PC-9 (cell line): Measurements from ENCODE around the gene SCLY. TPM values are rescaled to one million over a fixed set of nuclear protein-coding genes. Genes with fewer than 3 reads are reported as not detected.
"Not testable (repeated sequence)": the region's sequence is repeated elsewhere in the genome, so short reads cannot be mapped to it uniquely, and the experiment has no call there.

Experiments
- BruUV-seq: library from RNA; stranded (reverse); fragments of 400-500 nt; replicated peaks from 2 replicates; lab custom pipeline; 2021; lab: Mats Ljungman, UMichigan
- CTCF ChIA-PET: fragments of 300-600 bp; sonication (Branson Sonifier 250); formaldehyde crosslinking; loops from one replicate; lab custom pipeline; 2022; ENCODE audit warnings: antibody characterized with exemption; lab: Charles Lee
- POLR2A ChIA-PET: fragments of 300-600 bp; sonication (Branson Sonifier 250); formaldehyde crosslinking; loops from one replicate; lab custom pipeline; 2022; ENCODE audit warnings: antibody characterized with exemption; ENCODE audit not compliant: unreplicated experiment; lab: Charles Lee
- DNase-seq, 2 experiments: peaks; one replicate each; pipeline versions ENCODE4 v3.0.0 to v3.0.0-alpha.2; 2015 to 2022; ENCODE audit warnings: mixed read lengths in 1 of 2
- H2AFZ ChIP-seq: fragments of 200-600 bp; sonication (generic); 2 replicates; pipeline ENCODE4 v1.8.1; 2017; ENCODE audit warnings: antibody characterized with exemption
- H3F3A ChIP-seq: fragments of 200-600 bp; sonication (generic); 2 replicates; pipeline ENCODE4 v1.8.1; 2017; ENCODE audit warnings: antibody characterized with exemption, mild to moderate bottlenecking, low read depth; ENCODE audit not compliant: insufficient read depth
- H3K27ac ChIP-seq: fragments of 200-600 bp; sonication (generic); 2 replicates; pipeline ENCODE4 v1.6.1; 2016; ENCODE audit warnings: mixed run types
- H3K27me3 ChIP-seq: fragments of 200-600 bp; sonication (generic); 2 replicates; pipeline ENCODE4 v1.6.1; 2016; ENCODE audit warnings: low read depth, mixed run types; ENCODE audit not compliant: insufficient read depth
- H3K36me3 ChIP-seq: fragments of 200-600 bp; sonication (generic); 2 replicates; pipeline ENCODE4 v1.6.1; 2016; ENCODE audit warnings: low read depth, mixed run types
- H3K4me1 ChIP-seq: fragments of 200-600 bp; sonication (generic); replicated peaks from 2 replicates; pipeline ENCODE4 v1.6.1; 2016; ENCODE audit warnings: mixed run types; ENCODE audit not compliant: insufficient read depth
- H3K4me2 ChIP-seq: fragments of 200-600 bp; sonication (generic); 2 replicates; pipeline ENCODE4 v1.6.1; 2017; ENCODE audit warnings: mixed run types
- H3K4me3 ChIP-seq: fragments of 200-600 bp; sonication (generic); 2 replicates; pipeline ENCODE4 v1.6.1; 2016; ENCODE audit warnings: mixed run types
- H3K79me2 ChIP-seq: fragments of 200-600 bp; sonication (generic); 2 replicates; pipeline ENCODE4 v1.6.1; 2017; ENCODE audit warnings: low read depth, mixed run types
- H3K9me2 ChIP-seq: fragments of 200-600 bp; sonication (generic); 2 replicates; pipeline ENCODE4 v1.8.1; 2017; ENCODE audit warnings: mild to moderate bottlenecking; ENCODE audit not compliant: insufficient read depth
- H3K9me3 ChIP-seq: fragments of 200-600 bp; sonication (generic); 2 replicates; pipeline ENCODE4 v1.8.1; 2016; ENCODE audit warnings: low read depth; ENCODE audit not compliant: insufficient read depth
- H4K20me1 ChIP-seq: fragments of 200-600 bp; sonication (generic); 2 replicates; pipeline ENCODE4 v1.8.1; 2017; ENCODE audit not compliant: insufficient read depth
- EZH2 ChIP-seq: fragments of 200-600 bp; sonication (generic); IDR thresholded peaks from 2 replicates; pipeline ENCODE4 v1.8.0; 2017; ENCODE audit warnings: antibody characterized with exemption, low read depth
- intact Hi-C: fragments of 100-400 bp; cut with micrococcal nuclease; formaldehyde crosslinking; loops from one replicate; pipeline ENCODE4 v1.10.0; 2022; ENCODE audit not compliant: unreplicated experiment
- total RNA-seq: library from RNA; stranded (reverse); gene quantifications from 2 replicates; pipeline ENCODE4 v1.2.3, GENCODE V29; 2021
- TF ChIP-seq, protein P1 (sequence below): fragments of 200-600 bp; sonication (generic); conservative IDR thresholded peaks from 2 replicates; pipeline ENCODE4 v1.6.1; 2017; ENCODE audit warnings: mixed run types, antibody characterized with exemption, mild to moderate bottlenecking, moderate library complexity

The SCLY gene
- total RNA-seq, 1 experiment from 2014 or later, result 40.0 TPM

DNA sequence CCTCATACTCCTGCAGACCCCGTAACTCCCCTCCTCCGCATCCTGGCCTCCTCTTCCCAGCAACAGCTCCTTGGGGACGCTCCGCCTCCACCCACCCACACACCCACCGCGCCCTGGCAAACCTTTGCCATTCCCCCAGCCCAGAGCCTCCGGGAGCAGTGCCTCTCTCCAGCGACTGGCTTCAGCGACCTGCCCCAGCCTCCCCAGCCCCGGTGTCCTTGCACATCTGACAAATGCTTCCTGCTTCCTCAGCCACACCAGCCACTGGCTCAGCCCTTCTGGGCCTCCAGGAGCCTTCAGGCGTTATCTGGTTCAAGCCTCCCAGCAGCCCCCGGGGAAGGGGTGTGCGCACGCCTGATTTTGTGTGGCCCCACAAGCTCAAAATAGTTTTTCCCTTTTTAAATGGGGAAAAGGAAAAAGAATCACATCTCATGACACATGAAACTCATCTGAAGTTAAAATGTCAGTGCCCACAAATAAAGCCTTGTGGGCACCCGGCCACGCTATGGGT lies 53.6 kb downstream of the SCLY start:
- intact Hi-C loops, result no loop called here
- Histone ChIP-seq H3K4me1 (0 out of 2 replicates have a peak, but pooled peaks cover 4% of the 10 kb centered on the region), H3K27ac (no peak overlapping the region), H3F3A (peaks cover under 1% of the 10 kb centered on the region; the same call in 1 of the 2 replicates), H2AFZ (no peak overlapping the region), H4K20me1 (no peaks in the 10 kb centered on the region), H3K4me3 (no peak overlapping the region), H3K27me3 (peaks cover 31% of the 10 kb centered on the region), H3K4me2 (no peak overlapping the region), H3K9me3 (peaks cover 9% of the 10 kb centered on the region; the same call in 1 of the 2 replicates), H3K79me2 (no peaks in the 10 kb centered on the region), H3K36me3 (no peaks in the 10 kb centered on the region), H3K9me2 (no peaks in the 10 kb centered on the region)
- no TSS peak for BruUV-seq
- ChIA-PET POLR2A (no interaction called here), CTCF (no interaction called here)
- DNase-seq, result no peak
- TF ChIP-seq EZH2, result no peak
- TF ChIP-seq, protein P1, sequence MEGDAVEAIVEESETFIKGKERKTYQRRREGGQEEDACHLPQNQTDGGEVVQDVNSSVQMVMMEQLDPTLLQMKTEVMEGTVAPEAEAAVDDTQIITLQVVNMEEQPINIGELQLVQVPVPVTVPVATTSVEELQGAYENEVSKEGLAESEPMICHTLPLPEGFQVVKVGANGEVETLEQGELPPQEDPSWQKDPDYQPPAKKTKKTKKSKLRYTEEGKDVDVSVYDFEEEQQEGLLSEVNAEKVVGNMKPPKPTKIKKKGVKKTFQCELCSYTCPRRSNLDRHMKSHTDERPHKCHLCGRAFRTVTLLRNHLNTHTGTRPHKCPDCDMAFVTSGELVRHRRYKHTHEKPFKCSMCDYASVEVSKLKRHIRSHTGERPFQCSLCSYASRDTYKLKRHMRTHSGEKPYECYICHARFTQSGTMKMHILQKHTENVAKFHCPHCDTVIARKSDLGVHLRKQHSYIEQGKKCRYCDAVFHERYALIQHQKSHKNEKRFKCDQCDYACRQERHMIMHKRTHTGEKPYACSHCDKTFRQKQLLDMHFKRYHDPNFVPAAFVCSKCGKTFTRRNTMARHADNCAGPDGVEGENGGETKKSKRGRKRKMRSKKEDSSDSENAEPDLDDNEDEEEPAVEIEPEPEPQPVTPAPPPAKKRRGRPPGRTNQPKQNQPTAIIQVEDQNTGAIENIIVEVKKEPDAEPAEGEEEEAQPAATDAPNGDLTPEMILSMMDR, result no peak

DNA sequence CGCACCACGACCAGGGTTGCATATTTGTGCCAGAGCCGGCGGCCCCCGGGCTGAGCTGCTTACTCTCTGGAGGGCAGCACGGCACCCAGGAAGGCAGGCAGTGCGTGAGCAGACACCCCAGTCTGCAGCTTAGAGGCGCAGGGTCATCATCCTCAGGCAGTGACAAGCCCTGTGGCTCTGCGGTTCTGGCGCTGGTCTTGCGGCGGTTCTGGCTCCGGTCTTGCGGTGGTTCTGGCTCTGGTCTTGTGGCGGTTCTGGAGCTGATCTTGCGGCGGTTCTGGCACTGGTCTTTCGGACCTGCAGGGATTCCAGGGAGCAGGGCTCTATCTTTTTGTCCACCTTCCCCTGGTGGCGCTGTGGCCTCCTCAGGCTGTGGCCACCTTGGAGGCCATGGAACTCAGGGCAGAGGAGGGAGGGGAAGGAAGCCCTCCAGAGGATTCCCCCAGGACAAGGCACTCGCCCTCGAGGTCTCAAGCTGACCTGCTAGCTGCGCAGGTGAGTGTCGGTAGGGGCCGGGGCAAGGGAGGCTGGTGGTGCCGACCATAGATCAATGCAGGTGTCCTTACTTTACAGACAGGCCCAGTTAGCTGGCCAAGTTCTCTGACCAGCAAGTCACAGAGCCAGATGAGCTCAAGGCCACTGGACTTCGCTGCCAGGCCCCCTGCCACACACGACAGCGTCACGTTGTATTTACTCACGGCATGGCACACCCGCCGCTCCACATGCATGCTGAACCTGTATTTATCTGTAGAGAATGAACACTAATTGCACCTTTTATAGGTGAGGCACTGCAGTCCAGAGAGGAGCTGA lies 54.3 kb downstream of the SCLY start:
- ChIA-PET CTCF (no interaction called here), POLR2A (interaction anchor here (0.6 kb wide), 1 partner anchor 16 kb away, joined by 4 read pairs; no protein-coding TSS in a partner anchor)
- Histone ChIP-seq H3K79me2 (no peaks in the 10 kb centered on the region), H3K36me3 (no peaks in the 10 kb centered on the region), H3K4me3 (no peak overlapping the region), H3K9me3 (peaks cover 9% of the 10 kb centered on the region; the same call in 1 of the 2 replicates), H3K27me3 (peaks cover 38% of the 10 kb centered on the region), H3K4me2 (no peak overlapping the region), H3K4me1 (0 out of 2 replicates have a peak, but pooled peaks cover 4% of the 10 kb centered on the region), H4K20me1 (no peaks in the 10 kb centered on the region), H3K9me2 (no peaks in the 10 kb centered on the region), H2AFZ (no peak overlapping the region), H3K27ac (no peak overlapping the region), H3F3A (peaks cover 4% of the 10 kb centered on the region; the same call in 1 of the 2 replicates)
- BruUV-seq, result no TSS peak
- TF ChIP-seq, protein P1, result no peak
- TF ChIP-seq EZH2, result no peak
- DNase-seq, result no peak
- intact Hi-C loops, result no loop called here

DNA sequence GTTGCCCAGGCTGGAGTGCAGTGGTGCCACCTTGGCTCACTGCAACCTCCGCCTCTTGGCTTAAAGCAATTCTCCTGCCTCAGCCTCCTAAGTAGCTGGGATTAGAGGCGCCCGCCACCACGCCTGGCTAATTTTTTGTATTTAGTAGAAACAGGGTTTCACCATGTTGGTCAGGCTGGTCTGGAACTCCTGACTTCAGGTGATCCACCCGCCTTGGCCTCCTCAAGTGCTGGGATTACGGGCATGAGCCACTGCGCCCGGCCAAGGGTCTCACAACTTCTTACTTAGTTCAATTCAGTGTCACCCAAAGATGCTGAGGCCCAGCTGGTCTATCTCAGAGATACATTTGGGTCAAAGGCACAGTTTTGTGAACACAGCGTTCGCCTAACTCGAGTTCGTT lies 54.9 kb downstream of the SCLY start:
- H4K20me1 ChIP-seq, BruUV-seq, H3K9me2 ChIP-seq, DNase-seq, CTCF ChIA-PET, H3K4me2 ChIP-seq, intact Hi-C loops, H3K27ac ChIP-seq, H3K4me3 ChIP-seq, H3K36me3 ChIP-seq, H3F3A ChIP-seq, H3K79me2 ChIP-seq, H2AFZ ChIP-seq, H3K4me1 ChIP-seq, H3K9me3 ChIP-seq: not testable (repeated sequence)
- H3K27me3 ChIP-seq, result peaks cover 45% of the 10 kb centered on the region
- POLR2A ChIA-PET, result interaction anchor here (0.6 kb wide), 1 partner anchor 17 kb away, joined by 4 read pairs; no protein-coding TSS in a partner anchor
